Gastrocnemius medialis (tissue), 4 donors: Measurements from ENCODE around the gene MAST4.

Experiments
- CTCF ChIP-seq, 5 experiments: fragments of 450-650 bp in 3 of 5; fragments of 200-600 bp in 2 of 5; sonication (generic) in 2 of 5; IDR thresholded peaks in 4 of 5; conservative IDR thresholded peaks in 1 of 5; 1 replicate in 4 of 5; 2 replicates in 1 of 5; pipeline ENCODE4 v1.5.1; 2016 to 2019; ENCODE audit warnings: antibody characterized with exemption in 5 of 5, mild to moderate bottlenecking in 3 of 5, moderate library complexity in 3 of 5
- POLR2A ChIP-seq, 2 donors: fragments of 450-650 bp; IDR thresholded peaks; one replicate each; pipeline ENCODE4 v1.6.1; 2017; ENCODE audit warnings: antibody characterized with exemption in 2 of 2, mild to moderate bottlenecking in 2 of 2, moderate library complexity in 2 of 2

DNA sequence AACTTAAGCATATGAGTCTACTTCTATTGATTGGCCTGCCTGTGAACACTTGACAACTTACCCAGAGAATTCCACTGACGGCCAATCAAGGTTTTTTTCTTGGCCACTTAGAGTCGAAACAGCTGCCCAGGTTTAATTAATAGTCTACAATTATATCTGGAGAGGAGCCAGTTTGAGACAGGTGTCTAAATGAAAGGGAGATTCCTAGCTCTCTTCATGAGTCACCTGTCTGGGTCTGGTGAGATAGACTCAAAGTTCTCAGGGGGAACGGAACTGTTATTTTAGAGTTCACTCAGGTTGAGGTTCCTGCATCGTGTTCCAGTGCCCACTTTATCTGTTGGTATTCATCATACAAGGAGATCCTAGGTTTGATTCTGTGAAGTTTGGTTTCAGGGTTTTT, 489.4 kb downstream of the MAST4 start:
- TF ChIP-seq CTCF (IDR thresholded peaks at IDR 0.05 in 4 of 5, conservative IDR thresholded peaks at IDR 0.05 in 1 of 5) (no peak), POLR2A (IDR thresholded peaks at IDR 0.05) (no peak)
